Measurements from ENCODE around the gene PSMD5. TPM values are rescaled to one million over a fixed set of nuclear protein-coding genes. Genes with fewer than 3 reads are reported as not detected.

PSMD5 gene
- polyA plus RNA-seq, 1 donor from 2014 or later: 11.7 TPM

DNA sequence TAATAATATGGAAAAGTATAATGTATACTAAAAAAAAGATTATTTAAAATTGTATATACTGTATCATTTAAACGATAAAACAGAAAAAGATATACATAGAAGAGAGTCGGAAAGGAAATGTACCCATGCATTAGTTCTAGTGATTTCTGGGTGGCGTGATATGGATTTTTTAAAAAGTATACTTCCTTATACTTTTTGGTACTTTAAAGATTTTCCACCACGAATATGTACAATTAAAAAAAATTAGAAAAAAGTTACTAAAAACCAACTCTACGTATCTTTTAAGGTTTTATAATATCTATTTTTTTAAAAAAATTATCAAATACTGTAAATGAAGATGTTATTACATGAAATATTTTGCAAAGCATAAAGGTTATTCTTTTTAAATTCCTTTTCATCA lies 22.0 kb upstream of the PSMD5 start:
- Histone ChIP-seq H3K36me3 (ENCODE audit: insufficient read depth, low read length) (no peaks in the 10 kb centered on the region), H3K9me3 (ENCODE audit: low read length) (no peaks in the 10 kb centered on the region), H3K4me3 (ENCODE audit: low read length) (no peak overlapping the region), H3K27me3 (ENCODE audit: insufficient read depth, low read depth, low read length) (no peaks in the 10 kb centered on the region), H3K9ac (ENCODE audit: low read length) (no peak overlapping the region), H3K79me2 (replicated peaks; ENCODE audit: insufficient read depth, low read length) (no peaks in the 10 kb centered on the region), H4K20me1 (ENCODE audit: insufficient read depth) (no peaks in the 10 kb centered on the region), H3F3A (ENCODE audit: insufficient read depth, low read length, poor library complexity, severe bottlenecking) (no peaks in the 10 kb centered on the region), H3K27ac (ENCODE audit: low read length) (no peak overlapping the region), H3K4me2 (ENCODE audit: low read length) (no peak overlapping the region), H3K9me2 (ENCODE audit: insufficient read depth, low read length) (no peaks in the 10 kb centered on the region), H2AFZ (ENCODE audit: low read depth, low read length) (no peak overlapping the region)
- TF ChIP-seq SMC3 (conservative IDR thresholded peaks at IDR 0.05; ENCODE audit: poor library complexity) (no peak), TAF1 (IDR thresholded peaks at IDR 0.05; ENCODE audit: low read depth) (no peak), EZH2 (IDR thresholded peaks at IDR 0.05; ENCODE audit: borderline replicate concordance, insufficient read depth, low read length, poor library complexity, severe bottlenecking) (no peak), POLR2AphosphoS5 (IDR thresholded peaks at IDR 0.05) (no peak), EP300 (conservative IDR thresholded peaks at IDR 0.05; ENCODE audit: poor library complexity, severe bottlenecking) (no peak), RAD21 (conservative IDR thresholded peaks at IDR 0.05) (no peak), MXI1 (conservative IDR thresholded peaks at IDR 0.05; ENCODE audit: poor library complexity, severe bottlenecking) (no peak)
- TF ChIP-seq, protein P1, sequence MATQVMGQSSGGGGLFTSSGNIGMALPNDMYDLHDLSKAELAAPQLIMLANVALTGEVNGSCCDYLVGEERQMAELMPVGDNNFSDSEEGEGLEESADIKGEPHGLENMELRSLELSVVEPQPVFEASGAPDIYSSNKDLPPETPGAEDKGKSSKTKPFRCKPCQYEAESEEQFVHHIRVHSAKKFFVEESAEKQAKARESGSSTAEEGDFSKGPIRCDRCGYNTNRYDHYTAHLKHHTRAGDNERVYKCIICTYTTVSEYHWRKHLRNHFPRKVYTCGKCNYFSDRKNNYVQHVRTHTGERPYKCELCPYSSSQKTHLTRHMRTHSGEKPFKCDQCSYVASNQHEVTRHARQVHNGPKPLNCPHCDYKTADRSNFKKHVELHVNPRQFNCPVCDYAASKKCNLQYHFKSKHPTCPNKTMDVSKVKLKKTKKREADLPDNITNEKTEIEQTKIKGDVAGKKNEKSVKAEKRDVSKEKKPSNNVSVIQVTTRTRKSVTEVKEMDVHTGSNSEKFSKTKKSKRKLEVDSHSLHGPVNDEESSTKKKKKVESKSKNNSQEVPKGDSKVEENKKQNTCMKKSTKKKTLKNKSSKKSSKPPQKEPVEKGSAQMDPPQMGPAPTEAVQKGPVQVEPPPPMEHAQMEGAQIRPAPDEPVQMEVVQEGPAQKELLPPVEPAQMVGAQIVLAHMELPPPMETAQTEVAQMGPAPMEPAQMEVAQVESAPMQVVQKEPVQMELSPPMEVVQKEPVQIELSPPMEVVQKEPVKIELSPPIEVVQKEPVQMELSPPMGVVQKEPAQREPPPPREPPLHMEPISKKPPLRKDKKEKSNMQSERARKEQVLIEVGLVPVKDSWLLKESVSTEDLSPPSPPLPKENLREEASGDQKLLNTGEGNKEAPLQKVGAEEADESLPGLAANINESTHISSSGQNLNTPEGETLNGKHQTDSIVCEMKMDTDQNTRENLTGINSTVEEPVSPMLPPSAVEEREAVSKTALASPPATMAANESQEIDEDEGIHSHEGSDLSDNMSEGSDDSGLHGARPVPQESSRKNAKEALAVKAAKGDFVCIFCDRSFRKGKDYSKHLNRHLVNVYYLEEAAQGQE (IDR thresholded peaks at IDR 0.05; ENCODE audit: borderline replicate concordance): no peak
- TF ChIP-seq, protein P2, sequence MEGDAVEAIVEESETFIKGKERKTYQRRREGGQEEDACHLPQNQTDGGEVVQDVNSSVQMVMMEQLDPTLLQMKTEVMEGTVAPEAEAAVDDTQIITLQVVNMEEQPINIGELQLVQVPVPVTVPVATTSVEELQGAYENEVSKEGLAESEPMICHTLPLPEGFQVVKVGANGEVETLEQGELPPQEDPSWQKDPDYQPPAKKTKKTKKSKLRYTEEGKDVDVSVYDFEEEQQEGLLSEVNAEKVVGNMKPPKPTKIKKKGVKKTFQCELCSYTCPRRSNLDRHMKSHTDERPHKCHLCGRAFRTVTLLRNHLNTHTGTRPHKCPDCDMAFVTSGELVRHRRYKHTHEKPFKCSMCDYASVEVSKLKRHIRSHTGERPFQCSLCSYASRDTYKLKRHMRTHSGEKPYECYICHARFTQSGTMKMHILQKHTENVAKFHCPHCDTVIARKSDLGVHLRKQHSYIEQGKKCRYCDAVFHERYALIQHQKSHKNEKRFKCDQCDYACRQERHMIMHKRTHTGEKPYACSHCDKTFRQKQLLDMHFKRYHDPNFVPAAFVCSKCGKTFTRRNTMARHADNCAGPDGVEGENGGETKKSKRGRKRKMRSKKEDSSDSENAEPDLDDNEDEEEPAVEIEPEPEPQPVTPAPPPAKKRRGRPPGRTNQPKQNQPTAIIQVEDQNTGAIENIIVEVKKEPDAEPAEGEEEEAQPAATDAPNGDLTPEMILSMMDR (IDR thresholded peaks at IDR 0.05; ENCODE audit: poor library complexity, severe bottlenecking): no peak

DNA sequence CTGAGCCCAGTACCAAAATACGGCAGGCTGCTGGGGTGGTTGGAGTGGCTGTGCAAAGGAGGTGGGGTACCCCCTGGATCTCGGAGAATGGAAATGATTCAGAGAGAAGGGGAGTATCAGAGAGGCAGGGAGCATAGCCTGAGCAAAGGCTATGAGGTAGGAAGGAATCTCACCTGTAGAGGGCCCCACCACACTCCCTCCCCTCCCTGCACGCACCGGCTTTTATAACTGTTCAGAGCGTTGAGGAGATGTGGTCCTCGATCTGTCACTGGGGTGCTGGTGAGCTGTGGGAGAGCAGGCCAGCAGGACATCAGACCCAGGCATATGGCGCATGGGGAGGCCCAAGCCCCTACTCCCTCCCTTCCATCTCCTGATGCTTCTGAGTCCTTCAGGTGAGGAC lies 21.1 kb upstream of the PSMD5 start:
- no peaks in the 10 kb centered on the region for H3K36me3 ChIP-seq (ENCODE audit: insufficient read depth, low read length)
- TF ChIP-seq TAF1 (IDR thresholded peaks at IDR 0.05; ENCODE audit: low read depth): no peak
- no peak for TF ChIP-seq RAD21 (conservative IDR thresholded peaks at IDR 0.05)
- no peak for TF ChIP-seq SMC3 (conservative IDR thresholded peaks at IDR 0.05; ENCODE audit: poor library complexity)

DNA sequence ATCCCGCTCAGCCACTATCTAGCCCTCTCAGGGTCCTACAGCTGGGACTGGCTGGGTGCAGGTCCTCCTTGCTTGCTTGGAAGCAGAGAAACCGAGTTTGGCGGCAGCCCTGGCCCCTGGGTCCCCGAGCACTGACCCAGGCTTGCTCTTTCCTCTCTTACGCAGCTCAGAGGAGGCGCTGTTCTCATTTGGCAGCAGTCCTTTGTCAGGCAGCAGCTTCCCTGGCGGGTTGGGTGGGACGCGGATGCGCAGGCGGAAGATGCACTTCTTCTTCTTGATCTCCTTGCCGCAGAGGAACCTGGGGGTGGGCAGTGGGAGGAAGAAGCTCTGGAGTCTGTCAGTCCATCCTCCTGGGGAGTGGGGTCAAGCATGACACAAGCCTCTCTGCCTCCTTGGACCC lies 19.7 kb upstream of the PSMD5 start:
- Histone ChIP-seq H3K4me2 (ENCODE audit: low read length) (no peak overlapping the region), H3F3A (ENCODE audit: insufficient read depth, low read length, poor library complexity, severe bottlenecking) (no peaks in the 10 kb centered on the region), H3K9me3 (ENCODE audit: low read length) (no peaks in the 10 kb centered on the region), H3K9ac (ENCODE audit: low read length) (no peak overlapping the region), H2AFZ (ENCODE audit: low read depth, low read length) (no peak overlapping the region), H3K27ac (ENCODE audit: low read length) (no peak overlapping the region), H4K20me1 (ENCODE audit: insufficient read depth) (no peaks in the 10 kb centered on the region), H3K27me3 (ENCODE audit: insufficient read depth, low read depth, low read length) (no peaks in the 10 kb centered on the region), H3K4me3 (ENCODE audit: low read length) (no peak overlapping the region), H3K36me3 (ENCODE audit: insufficient read depth, low read length) (no peaks in the 10 kb centered on the region), H3K9me2 (ENCODE audit: insufficient read depth, low read length) (no peaks in the 10 kb centered on the region), H3K79me2 (replicated peaks; ENCODE audit: insufficient read depth, low read length) (no peaks in the 10 kb centered on the region)
- no peak for TF ChIP-seq RAD21 (conservative IDR thresholded peaks at IDR 0.05)
- no peak for TF ChIP-seq POLR2AphosphoS5 (IDR thresholded peaks at IDR 0.05)
- no peak for TF ChIP-seq TAF1 (IDR thresholded peaks at IDR 0.05; ENCODE audit: low read depth)
- TF ChIP-seq EZH2 (IDR thresholded peaks at IDR 0.05; ENCODE audit: borderline replicate concordance, insufficient read depth, low read length, poor library complexity, severe bottlenecking): no peak
- TF ChIP-seq EP300 (conservative IDR thresholded peaks at IDR 0.05; ENCODE audit: poor library complexity, severe bottlenecking): no peak
- TF ChIP-seq MXI1 (conservative IDR thresholded peaks at IDR 0.05; ENCODE audit: poor library complexity, severe bottlenecking): no peak
- TF ChIP-seq, protein P1 (IDR thresholded peaks at IDR 0.05; ENCODE audit: borderline replicate concordance): no peak
- TF ChIP-seq, protein P2 (IDR thresholded peaks at IDR 0.05; ENCODE audit: poor library complexity, severe bottlenecking): no peak
- no peak for TF ChIP-seq SMC3 (conservative IDR thresholded peaks at IDR 0.05; ENCODE audit: poor library complexity)

More for the DNA sequence above, 21.1 kb upstream of the PSMD5 start:
- Histone ChIP-seq H3K4me3 (ENCODE audit: low read length) (no peak overlapping the region), H3K27me3 (ENCODE audit: insufficient read depth, low read depth, low read length) (no peaks in the 10 kb centered on the region), H4K20me1 (ENCODE audit: insufficient read depth) (no peaks in the 10 kb centered on the region), H2AFZ (ENCODE audit: low read depth, low read length) (no peak overlapping the region), H3K4me2 (ENCODE audit: low read length) (no peak overlapping the region), H3K9me2 (ENCODE audit: insufficient read depth, low read length) (no peaks in the 10 kb centered on the region), H3K9me3 (ENCODE audit: low read length) (no peaks in the 10 kb centered on the region), H3K9ac (ENCODE audit: low read length) (no peak overlapping the region), H3K27ac (ENCODE audit: low read length) (no peak overlapping the region), H3F3A (ENCODE audit: insufficient read depth, low read length, poor library complexity, severe bottlenecking) (no peaks in the 10 kb centered on the region), H3K79me2 (replicated peaks; ENCODE audit: insufficient read depth, low read length) (no peaks in the 10 kb centered on the region)
